Tibial nerve (tissue), 4 donors: ENCODE measurements around the gene ZNF491.

ENCODE experiments used
- CTCF ChIP-seq, 5 experiments: fragments of 200-600 bp in 3 of 5; fragments of 450-650 bp in 2 of 5; sonication (generic) in 3 of 5; IDR thresholded peaks; one replicate each; pipeline ENCODE4 v1.5.1; 2016 to 2019; ENCODE audit warnings: antibody characterized with exemption in 5 of 5, mild to moderate bottlenecking in 3 of 5, moderate library complexity in 2 of 5
- EP300 ChIP-seq, 2 donors: sonication (generic); formaldehyde crosslinking; IDR thresholded peaks; one replicate each; pipeline ENCODE4 v1.6.1; 2017; ENCODE audit warnings: antibody characterized with exemption in 2 of 2, mild to moderate bottlenecking in 1 of 2
- POLR2A ChIP-seq, 2 donors: fragments of 450-650 bp; IDR thresholded peaks; one replicate each; pipeline ENCODE4 v1.6.1; 2017; ENCODE audit warnings: antibody characterized with exemption in 2 of 2, mild to moderate bottlenecking in 2 of 2, moderate library complexity in 2 of 2

GRCh38 chr19:11780431-11781020 is 17.8 kb upstream of the ZNF491 start:
- no peak for TF ChIP-seq CTCF (IDR thresholded peaks at IDR 0.05)
- no peak for TF ChIP-seq POLR2A (IDR thresholded peaks at IDR 0.05)
- TF ChIP-seq EP300 (IDR thresholded peaks at IDR 0.05), result no peak
